Gastroesophageal sphincter (tissue), 4 donors: ENCODE data around the gene CDH15. TPM values are rescaled to one million over a fixed set of nuclear protein-coding genes. Genes with fewer than 3 reads are reported as not detected.
A peak's percentile ranks its signal among the peaks of the same experiment; 100 is the strongest.
"Not testable (repeated sequence)": the region's sequence is repeated elsewhere in the genome, so short reads cannot be mapped to it uniquely, and the experiment has no call there.

Source experiments
- ATAC-seq: fragments of 150-250 bp; one replicate; pipeline ENCODE4 v1.9.1; 2016; ENCODE audit warnings: mild to moderate bottlenecking, moderate library complexity
- H3K27ac ChIP-seq, 4 donors: fragments of 200-600 bp; sonication (generic) in 3 of 4; 1 replicate in 3 of 4; 2 replicates in 1 of 4; pipeline ENCODE4 v1.5.1; 2016 to 2019
- H3K27me3 ChIP-seq: fragments of 200-600 bp; sonication (generic); one replicate; pipeline ENCODE4 v1.5.1; 2019
- H3K36me3 ChIP-seq, 2 donors: fragments of 200-600 bp; sonication (generic); one replicate each; pipeline ENCODE4 v1.5.1; 2019; ENCODE audit warnings: control low read depth in 1 of 2
- H3K4me1 ChIP-seq, 3 donors: fragments of 200-600 bp; sonication (generic); 1 replicate in 2 of 3; 2 replicates in 1 of 3; pipeline ENCODE4 v1.5.1; 2016 to 2019; ENCODE audit warnings: control low read depth in 2 of 3
- H3K4me3 ChIP-seq, 2 donors: fragments of 200-600 bp; sonication (generic); one replicate each; pipeline ENCODE4 v1.5.1; 2019; ENCODE audit warnings: mild to moderate bottlenecking in 1 of 2, moderate library complexity in 1 of 2
- H3K9me3 ChIP-seq, 3 donors: fragments of 200-600 bp; sonication (generic); one replicate each; pipeline ENCODE4 v1.5.1; 2017 to 2019; ENCODE audit warnings: control low read depth in 2 of 3
- EP300 ChIP-seq: sonication (generic); formaldehyde crosslinking; IDR thresholded peaks from one replicate; pipeline ENCODE4 v1.6.1; 2017; ENCODE audit warnings: antibody characterized with exemption, mild to moderate bottlenecking
- POLR2A ChIP-seq, 2 donors: fragments of 450-650 bp; IDR thresholded peaks; one replicate each; pipeline ENCODE4 v1.6.1; 2017; ENCODE audit warnings: antibody characterized with exemption in 2 of 2, mild to moderate bottlenecking in 2 of 2, moderate library complexity in 1 of 2
- POLR2AphosphoS5 ChIP-seq: sonication (generic); formaldehyde crosslinking; IDR thresholded peaks from one replicate; pipeline ENCODE4 v1.6.1; 2017; ENCODE audit warnings: antibody characterized with exemption
- WGBS, 2 donors: methylation state at CpG; one replicate each; pipeline ENCODE4 v1.1.5; 2018; ENCODE audit warnings: low coverage in 1 of 2; 5-methylcytosine and 5-hydroxymethylcytosine counted together
- total RNA-seq, 4 donors: library from RNA; depleted of rRNA; stranded (reverse); fragments of >200 nt; gene quantifications; one replicate each; pipeline ENCODE4 v1.1.0, GENCODE V29; 2016
- TF ChIP-seq, protein P1 (sequence below), 4 experiments: fragments of 200-600 bp in 2 of 4; fragments of 450-650 bp in 2 of 4; sonication (generic) in 1 of 4; IDR thresholded peaks; one replicate each; pipeline ENCODE4 v1.5.1; 2017 to 2019; ENCODE audit warnings: antibody characterized with exemption in 4 of 4, mild to moderate bottlenecking in 2 of 4, moderate library complexity in 2 of 4

Gene CDH15
- total RNA-seq, 4 donors from 2014 or later, result 0.15 to 1.1 (median 0.27) TPM; not detected in 1

DNA sequence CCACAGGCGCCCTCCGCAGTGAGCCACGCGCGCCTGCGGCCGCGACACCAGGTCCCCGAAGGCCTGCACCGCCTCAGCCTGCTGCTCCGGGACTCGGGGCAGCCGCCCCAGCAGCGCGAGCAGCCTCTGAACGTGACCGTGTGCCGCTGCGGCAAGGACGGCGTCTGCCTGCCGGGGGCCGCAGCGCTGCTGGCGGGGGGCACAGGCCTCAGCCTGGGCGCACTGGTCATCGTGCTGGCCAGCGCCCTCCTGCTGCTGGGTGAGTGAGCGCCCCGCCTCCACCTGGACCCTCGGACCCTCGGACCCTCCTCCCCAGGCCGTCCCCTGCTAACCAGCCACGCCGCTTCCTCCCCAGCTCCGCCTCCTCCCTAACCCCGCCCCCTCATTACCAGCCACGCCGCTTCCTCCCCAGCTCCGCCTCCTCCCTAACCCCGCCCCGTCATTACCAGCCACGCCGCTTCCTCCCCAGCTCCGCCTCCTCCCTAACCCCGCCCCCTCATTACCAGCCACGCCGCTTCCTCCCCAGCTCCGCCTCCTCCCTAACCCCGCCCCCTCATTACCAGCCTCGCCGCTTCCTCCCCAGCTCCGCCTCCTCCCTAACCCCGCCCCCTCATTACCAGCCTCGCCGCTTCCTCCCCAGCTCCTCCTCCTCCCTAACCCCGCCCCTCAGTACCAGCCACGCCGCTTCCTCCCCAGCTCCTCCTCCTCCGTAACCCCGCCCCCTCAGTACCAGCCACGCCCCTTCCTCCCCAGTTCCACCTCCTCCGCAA is 20.8 kb downstream of the CDH15 start:
- not testable (repeated sequence) for H3K36me3 ChIP-seq, H3K9me3 ChIP-seq
- WGBS, 2 donors, result 6% methylated on average over 3 of the region's 63 CpGs; no CpG with 5 or more reads in 1 of the 2 donors
- Histone ChIP-seq H3K4me3 (peak overlapping the region; percentile 25 to 56), H3K4me1 (peaks cover 0 to 19% (median 6%) of the 10 kb centered on the region in 3 donors), H3K27me3 (peaks cover 20% of the 10 kb centered on the region), H3K27ac (peak overlapping the region in 2 of 4 donors; percentile 7 to 45)
- peak in 1 of 2 donors; percentile 24 for TF ChIP-seq POLR2A (IDR thresholded peaks at IDR 0.05)
- ATAC-seq, result peak; percentile 55

DNA sequence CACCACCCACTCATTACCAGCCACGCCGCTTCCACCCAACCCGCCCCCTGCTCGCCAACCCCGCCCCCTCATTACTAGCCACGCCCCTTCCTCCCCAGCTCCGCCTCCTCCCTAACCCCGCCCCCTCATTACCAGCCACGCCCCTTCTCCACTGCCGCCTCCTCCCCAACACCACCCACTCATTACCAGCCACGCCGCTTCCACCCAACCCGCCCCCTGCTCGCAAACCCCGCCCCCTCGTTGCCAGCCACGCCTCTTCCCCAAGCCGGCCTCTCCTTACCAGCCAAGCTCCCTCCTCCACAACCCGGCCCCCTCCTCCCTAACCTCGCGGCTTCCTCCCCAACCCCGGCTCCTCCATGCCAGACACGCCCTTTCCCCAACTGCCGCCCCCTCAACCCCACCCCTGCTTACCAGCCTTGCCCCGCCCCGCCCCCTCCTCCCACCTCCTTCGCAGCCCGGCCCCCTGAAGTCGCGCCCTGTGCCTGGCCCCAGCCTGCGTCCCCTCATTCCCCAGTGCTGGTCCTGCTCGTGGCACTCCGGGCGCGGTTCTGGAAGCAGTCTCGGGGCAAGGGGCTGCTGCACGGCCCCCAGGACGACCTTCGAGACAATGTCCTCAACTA is 21.5 kb downstream of the CDH15 start:
- WGBS, 2 donors, result 10 to 20% methylated on average over 2 to 3 of the region's 39 CpGs
- Histone ChIP-seq H3K4me3 (peak overlapping the region in 1 of 2 donors; percentile 56), H3K36me3 (no peaks in the 10 kb centered on the region), H3K4me1 (peaks cover 0 to 19% (median 6%) of the 10 kb centered on the region in 3 donors), H3K9me3 (no peaks in the 10 kb centered on the region), H3K27ac (no peak overlapping the region), H3K27me3 (peaks cover 27% of the 10 kb centered on the region)
- ATAC-seq, result peak; percentile 55
- TF ChIP-seq EP300, result no peak
- TF ChIP-seq, protein P1, sequence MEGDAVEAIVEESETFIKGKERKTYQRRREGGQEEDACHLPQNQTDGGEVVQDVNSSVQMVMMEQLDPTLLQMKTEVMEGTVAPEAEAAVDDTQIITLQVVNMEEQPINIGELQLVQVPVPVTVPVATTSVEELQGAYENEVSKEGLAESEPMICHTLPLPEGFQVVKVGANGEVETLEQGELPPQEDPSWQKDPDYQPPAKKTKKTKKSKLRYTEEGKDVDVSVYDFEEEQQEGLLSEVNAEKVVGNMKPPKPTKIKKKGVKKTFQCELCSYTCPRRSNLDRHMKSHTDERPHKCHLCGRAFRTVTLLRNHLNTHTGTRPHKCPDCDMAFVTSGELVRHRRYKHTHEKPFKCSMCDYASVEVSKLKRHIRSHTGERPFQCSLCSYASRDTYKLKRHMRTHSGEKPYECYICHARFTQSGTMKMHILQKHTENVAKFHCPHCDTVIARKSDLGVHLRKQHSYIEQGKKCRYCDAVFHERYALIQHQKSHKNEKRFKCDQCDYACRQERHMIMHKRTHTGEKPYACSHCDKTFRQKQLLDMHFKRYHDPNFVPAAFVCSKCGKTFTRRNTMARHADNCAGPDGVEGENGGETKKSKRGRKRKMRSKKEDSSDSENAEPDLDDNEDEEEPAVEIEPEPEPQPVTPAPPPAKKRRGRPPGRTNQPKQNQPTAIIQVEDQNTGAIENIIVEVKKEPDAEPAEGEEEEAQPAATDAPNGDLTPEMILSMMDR (IDR thresholded peaks at IDR 0.05), result no peak
- no peak for TF ChIP-seq POLR2AphosphoS5
- no peak for TF ChIP-seq POLR2A (IDR thresholded peaks at IDR 0.05)

DNA sequence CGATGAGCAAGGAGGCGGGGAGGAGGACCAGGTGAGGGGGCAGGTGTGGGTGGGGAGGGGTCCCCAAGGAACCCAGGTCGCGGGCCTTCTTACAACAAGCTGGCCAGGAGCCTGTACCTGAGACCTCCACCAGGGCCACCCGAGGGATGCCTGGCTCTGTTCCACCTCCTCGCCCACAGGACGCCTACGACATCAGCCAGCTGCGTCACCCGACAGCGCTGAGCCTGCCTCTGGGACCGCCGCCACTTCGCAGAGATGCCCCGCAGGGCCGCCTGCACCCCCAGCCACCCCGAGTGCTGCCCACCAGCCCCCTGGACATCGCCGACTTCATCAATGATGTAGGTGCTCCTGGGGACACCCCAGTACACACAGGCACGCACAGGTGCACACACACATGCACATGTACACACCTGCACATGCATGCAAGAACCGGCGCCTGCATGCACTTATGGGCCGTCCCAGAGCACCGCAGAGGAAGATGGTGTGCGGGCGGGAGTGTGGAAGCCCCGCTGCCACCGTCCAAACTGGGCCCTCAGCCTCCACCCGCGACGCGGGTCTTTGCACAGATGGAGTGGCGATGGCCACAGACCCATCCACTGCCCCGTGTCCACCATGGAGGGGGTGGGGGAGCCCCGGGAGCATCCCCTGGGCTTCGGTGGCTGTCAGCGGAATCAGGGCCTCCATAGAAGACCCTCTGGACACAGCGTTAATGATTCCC is 22.2 kb downstream of the CDH15 start:
- no peak overlapping the region for H3K27ac ChIP-seq
- 67% methylated on average over 3 of the region's 38 CpGs; no CpG with 5 or more reads in 1 of the 2 donors for WGBS, 2 donors
- no peaks in the 10 kb centered on the region for H3K36me3 ChIP-seq
- TF ChIP-seq, protein P1 (IDR thresholded peaks at IDR 0.05), result no peak
- TF ChIP-seq EP300 (no peak), POLR2A (IDR thresholded peaks at IDR 0.05) (no peak), POLR2AphosphoS5 (no peak)
- no peak for ATAC-seq
- peaks cover 34% of the 10 kb centered on the region for H3K27me3 ChIP-seq
- H3K4me3 ChIP-seq, result peak overlapping the region in 1 of 2 donors; percentile 56
- H3K9me3 ChIP-seq, result no peaks in the 10 kb centered on the region
- H3K4me1 ChIP-seq, result peaks cover 0 to 19% (median 6%) of the 10 kb centered on the region in 3 donors

DNA sequence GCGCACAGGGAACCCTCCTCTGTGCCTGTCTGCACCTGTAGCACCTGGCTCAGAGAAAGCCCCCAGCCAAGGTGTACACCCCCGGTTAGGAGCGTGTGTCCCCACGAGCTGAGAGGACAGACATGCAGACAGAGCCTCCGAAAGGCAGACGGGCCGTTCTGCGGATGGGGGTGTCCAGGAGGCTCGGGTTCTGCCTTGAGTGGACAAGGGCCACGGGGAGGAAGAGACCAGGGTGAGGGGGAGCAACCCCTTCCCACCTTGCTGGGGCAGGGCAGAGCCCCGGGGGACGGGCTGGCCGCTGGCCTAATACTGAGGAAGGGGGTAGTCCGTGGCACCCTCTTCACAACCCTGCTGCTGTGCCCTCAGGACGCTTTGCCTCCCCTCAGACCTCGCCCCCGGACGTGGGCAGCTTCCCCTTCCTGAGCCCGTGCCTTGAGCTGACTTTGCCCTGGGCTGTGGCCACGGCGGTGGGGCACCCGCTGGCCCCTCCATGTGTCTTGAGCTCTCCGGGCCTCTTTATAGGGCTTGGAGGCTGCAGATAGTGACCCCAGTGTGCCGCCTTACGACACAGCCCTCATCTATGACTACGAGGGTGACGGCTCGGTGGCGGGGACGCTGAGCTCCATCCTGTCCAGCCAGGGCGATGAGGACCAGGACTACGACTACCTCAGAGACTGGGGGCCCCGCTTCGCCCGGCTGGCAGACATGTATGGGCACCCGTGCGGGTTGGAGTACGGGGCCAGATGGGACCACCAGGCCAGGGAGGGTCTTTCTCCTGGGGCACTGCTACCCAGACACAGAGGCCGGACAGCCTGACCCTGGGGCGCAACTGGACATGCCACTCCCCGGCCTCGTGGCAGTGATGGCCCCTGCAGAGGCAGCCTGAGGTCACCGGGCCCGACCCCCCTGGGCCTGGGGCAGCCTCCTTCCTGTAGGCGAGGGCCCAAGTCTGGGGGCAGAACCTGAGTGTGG is 23.1 kb downstream of the CDH15 start:
- WGBS, 2 donors, result no CpG with 5 or more reads among the region's 45 CpGs
- no peaks in the 10 kb centered on the region for H3K36me3 ChIP-seq
- no peak for ATAC-seq

More for the DNA sequence above, 23.1 kb downstream of the CDH15 start:
- Histone ChIP-seq H3K4me3 (no peak overlapping the region), H3K9me3 (no peaks in the 10 kb centered on the region), H3K27ac (no peak overlapping the region), H3K27me3 (peaks cover 43% of the 10 kb centered on the region), H3K4me1 (peaks cover 0 to 19% (median 6%) of the 10 kb centered on the region in 3 donors)
- no peak for TF ChIP-seq POLR2AphosphoS5
- TF ChIP-seq, protein P1 (IDR thresholded peaks at IDR 0.05), result no peak
- no peak for TF ChIP-seq EP300
- TF ChIP-seq POLR2A (IDR thresholded peaks at IDR 0.05), result no peak
